ENCODE data around the gene OR6S1.

GRCh38 chr14:20631880-20632389 lies 9.6 kb downstream of the OR6S1 start:
- TF ChIP-seq SIN3A (IDR thresholded peaks at IDR 0.05; ENCODE audit: borderline replicate concordance, low read depth, low read length) (no peak), REST (IDR thresholded peaks at IDR 0.05; ENCODE audit: low read depth, low read length) (peak; percentile 94), EZH2phosphoT487 (IDR thresholded peaks at IDR 0.05; ENCODE audit: borderline replicate concordance, low read depth) (no peak), YY1 (IDR thresholded peaks at IDR 0.05; ENCODE audit: low read depth) (no peak), RFX5 (IDR thresholded peaks at IDR 0.05; ENCODE audit: low read length) (no peak), POLR2AphosphoS5 (IDR thresholded peaks at IDR 0.05; ENCODE audit: low read depth, low read length) (no peak), TAF1 (IDR thresholded peaks at IDR 0.05; ENCODE audit: borderline replicate concordance, low read depth, low read length) (no peak), CHD2 (IDR thresholded peaks at IDR 0.05; ENCODE audit: low read length, partially characterized antibody) (no peak), GABPA (IDR thresholded peaks at IDR 0.05; ENCODE audit: low read depth) (no peak), RXRA (IDR thresholded peaks at IDR 0.05; ENCODE audit: borderline replicate concordance, low read depth) (no peak), JUND (IDR thresholded peaks at IDR 0.05) (no peak), SMC3 (IDR thresholded peaks at IDR 0.05; ENCODE audit: low read depth, low read length) (no peak), FOSL2 (IDR thresholded peaks at IDR 0.05; ENCODE audit: borderline replicate concordance, low read depth) (no peak)
- TF ChIP-seq, protein P1, sequence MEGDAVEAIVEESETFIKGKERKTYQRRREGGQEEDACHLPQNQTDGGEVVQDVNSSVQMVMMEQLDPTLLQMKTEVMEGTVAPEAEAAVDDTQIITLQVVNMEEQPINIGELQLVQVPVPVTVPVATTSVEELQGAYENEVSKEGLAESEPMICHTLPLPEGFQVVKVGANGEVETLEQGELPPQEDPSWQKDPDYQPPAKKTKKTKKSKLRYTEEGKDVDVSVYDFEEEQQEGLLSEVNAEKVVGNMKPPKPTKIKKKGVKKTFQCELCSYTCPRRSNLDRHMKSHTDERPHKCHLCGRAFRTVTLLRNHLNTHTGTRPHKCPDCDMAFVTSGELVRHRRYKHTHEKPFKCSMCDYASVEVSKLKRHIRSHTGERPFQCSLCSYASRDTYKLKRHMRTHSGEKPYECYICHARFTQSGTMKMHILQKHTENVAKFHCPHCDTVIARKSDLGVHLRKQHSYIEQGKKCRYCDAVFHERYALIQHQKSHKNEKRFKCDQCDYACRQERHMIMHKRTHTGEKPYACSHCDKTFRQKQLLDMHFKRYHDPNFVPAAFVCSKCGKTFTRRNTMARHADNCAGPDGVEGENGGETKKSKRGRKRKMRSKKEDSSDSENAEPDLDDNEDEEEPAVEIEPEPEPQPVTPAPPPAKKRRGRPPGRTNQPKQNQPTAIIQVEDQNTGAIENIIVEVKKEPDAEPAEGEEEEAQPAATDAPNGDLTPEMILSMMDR (IDR thresholded peaks at IDR 0.05), result no peak
